HG03432 (cell line): ENCODE results near the gene IAH1.

Source experiments
- ATAC-seq: cut with Tn5 transposase; IDR thresholded peaks from one replicate; pipeline ENCODE4 v1.9.1; 2021; ENCODE audit warnings: mild to moderate bottlenecking, moderate library complexity; ENCODE audit not compliant: unreplicated experiment

IAH1 gene

DNA sequence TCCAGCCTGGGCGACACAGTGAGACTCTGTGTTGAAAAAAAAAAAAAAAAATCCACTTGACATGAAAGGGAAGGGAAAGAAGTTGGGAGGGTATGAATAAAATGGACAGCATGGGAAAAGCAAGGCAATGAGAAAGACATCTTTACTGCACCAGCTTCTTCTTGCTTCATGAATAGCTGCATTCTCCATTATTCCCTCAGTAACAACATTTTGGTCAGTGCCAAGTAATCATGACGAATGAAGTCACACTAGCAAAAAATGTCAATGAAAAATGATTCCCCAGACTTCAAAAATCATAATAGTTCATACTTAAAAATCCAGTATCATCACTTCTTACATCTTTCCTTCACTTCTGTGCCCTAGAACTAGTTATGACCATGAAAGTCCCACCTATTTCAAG, 50.9 kb downstream of the IAH1 start:
- ATAC-seq, result no peak

DNA sequence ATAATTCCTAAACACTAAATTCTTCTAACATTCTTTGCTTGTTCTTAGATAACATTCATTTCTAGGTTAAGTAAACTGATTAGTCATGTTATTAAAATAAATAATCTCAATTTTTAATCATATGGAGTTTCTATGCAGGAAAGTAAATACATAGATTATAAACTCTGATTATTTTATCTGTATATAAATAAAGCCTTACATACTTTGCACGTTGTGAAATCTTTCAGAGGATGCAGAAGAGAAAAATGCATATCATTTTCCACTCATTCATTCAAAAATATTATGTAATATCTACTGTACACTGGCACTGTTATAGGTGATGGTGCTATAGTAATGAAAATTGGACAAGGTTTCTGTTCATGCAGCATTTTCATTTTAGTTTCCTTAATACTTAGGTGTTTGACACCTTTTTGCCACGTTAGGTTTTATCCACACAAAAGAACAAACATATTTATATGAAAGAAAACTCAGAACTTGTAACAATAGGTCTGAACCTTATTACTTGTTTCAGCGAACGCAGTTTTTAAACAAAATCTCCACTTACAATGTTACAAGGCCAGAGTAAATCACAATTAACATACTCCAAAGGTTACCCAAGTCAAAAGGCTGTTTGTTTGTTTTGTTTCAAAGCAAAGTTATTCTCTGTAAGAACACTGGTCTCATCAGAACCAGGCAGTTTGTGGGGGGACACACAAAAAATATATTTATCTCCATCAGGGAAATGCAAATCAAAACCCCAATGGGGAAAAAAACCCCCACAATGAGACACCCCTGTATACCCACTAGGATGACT, 53.8 kb downstream of the IAH1 start:
- ATAC-seq, result no peak

DNA sequence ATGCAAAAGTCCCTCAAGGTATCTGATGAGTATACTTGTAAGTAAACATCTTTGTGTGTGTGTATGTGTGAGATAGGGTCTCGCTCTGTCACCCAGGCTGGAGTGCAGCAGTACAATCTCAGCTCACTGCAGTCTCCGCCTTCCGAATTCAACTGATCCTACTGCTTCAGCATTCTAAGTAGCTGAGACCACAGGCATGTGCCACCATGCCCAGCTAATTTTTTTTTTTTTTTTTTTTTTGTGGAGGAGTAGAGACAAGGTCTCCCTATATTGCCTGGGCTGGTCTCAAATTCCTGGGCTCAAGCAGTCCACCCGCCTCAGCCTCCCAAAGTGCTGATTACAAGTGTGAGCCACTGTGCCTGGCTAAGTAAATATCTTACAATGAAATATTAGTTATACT, 58.1 kb downstream of the IAH1 start:
- ATAC-seq, result no peak

DNA sequence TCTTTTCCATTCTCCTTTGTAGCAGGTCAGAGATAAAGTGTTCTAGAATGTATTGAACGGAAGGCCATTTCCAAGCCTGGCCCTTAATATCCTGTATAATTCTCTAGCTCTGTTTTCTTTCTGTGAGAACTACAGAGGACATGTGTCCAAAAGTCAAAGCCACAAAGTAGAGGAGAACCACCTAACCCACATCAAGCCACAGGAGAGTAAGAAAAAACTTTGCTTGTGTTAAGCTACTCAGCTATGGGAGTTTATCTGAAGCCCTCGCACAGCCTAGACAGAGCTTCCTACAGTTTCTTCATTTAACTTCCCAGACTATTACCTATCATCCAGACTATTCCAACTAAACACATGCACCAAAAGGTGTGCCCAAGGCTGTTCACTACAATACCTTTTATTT, 59.3 kb downstream of the IAH1 start:
- no peak for ATAC-seq

DNA sequence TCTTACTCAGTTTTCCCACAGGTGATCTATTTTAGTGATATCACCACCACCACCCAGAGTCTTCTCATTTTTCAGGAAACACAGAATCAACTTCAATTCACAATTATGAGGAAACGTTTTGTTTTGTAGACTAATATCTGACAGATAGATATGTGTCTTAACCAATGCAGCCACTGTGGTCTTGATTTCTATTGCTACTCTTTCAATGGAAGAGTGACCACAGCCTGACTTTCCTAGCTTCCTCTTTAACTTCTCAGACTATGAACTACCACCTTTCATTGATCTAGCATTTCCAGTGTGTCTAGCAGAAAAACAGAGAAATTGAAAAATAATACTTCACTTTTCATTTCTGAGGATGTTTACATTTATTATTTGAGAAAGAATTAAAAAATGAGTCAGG, 60.8 kb downstream of the IAH1 start:
- no peak for ATAC-seq

- no peak for ATAC-seq
Observed at GRCh38 chr2:9536504-9536903, 62.2 kb downstream of the IAH1 start.

DNA sequence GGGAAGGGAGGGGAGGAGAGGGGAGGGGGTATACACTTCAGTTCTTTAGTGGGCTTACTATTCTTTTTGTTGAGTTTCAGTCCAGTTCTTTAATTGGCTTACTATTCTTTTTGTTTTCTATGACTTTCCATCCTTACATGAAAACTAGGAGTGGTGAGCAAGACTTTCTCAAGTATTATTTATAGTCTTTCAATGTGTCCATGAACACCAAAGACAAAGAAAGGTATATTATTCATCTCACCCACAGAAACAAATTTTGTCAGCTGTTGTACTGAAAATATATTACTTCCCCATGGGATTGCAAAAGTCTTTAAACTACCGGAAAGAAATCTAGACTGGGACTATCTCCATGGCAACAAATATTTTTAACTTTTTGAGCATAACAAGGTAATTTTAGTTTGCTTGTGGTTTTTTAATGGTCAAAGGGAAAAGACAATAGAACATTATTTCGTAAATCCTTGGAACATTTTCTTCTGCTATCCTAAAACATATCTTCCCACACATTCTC, 63.7 kb downstream of the IAH1 start:
- no peak for ATAC-seq
